ENCODE results near the gene POM121L2. TPM values are rescaled to one million over a fixed set of nuclear protein-coding genes. Genes with fewer than 3 reads are reported as not detected.

POM121L2 gene
- total and polyA plus RNA-seq, 2 of the 13 experiments (the other 11 are each of a cell fraction or from before 2014, with no cell fraction given) = not detected

DNA sequence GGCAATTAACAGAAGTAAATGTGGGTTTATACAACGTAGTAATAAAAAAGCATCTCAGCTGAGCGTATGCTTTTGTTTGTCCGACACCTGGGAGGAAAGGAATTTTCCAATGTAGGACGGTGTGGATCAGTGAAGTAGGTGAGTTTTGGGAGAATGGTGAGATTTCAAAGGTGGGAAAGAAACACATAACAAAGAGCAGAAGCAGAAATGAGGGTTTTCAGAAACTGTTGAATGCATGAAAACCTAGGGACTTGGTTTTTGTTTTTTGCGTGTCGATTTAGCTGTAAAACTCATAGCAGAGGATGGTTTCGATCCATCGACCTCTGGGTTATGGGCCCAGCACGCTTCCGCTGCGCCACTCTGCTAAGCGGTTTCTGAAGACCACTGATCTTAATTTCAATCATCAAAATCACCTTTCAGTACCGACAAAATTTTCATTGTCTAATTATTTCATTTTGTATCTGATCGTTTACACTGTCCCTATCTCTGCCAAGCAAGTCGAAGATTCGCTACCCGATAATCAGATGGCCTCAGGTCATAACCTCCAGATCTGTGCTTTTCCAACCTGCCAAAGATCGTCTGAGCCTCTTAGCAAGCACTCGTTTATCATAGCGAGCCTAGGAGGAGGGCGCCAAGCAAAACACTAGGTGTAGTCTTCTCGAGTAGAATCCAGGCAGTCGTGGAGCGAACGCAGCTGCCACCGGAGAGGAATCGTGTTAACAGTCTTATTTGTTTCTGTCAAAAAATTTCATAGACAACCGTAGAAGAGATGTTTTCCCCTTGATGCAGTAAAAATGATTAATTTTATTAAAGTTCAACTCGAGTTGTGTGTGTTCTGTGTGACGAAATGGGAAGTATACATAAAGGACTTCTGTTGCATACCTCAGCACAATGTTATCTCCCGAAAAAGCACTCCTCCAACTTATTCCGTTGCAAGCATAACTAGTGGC, 20.9 kb upstream of the POM121L2 start (continued):
- TF ChIP-seq HOXA7 (CRISPR knock-in tag; IDR thresholded peaks at IDR 0.05) = no peak
- TF ChIP-seq HNRNPH1 (optimal IDR thresholded peaks at IDR 0.05; ENCODE audit: low read depth, low read length) = no peak
- peak in 1 of 2 experiments; percentile 31; a peak in 3 of 4 replicates for TF ChIP-seq NR2F1 (CRISPR knock-in tag; IDR thresholded peaks at IDR 0.05)
- TF ChIP-seq ZZZ3 (CRISPR knock-in tag; IDR thresholded peaks at IDR 0.05; ENCODE audit: borderline replicate concordance) = no peak
- TF ChIP-seq ZNF230 (CRISPR knock-in tag; IDR thresholded peaks at IDR 0.05) = 0 out of 2 replicates have a peak, but pooled peaks have one; percentile 32
- 0 out of 2 replicates have a peak, but pooled peaks have one; percentile 31 for TF ChIP-seq POGZ (CRISPR knock-in tag; IDR thresholded peaks at IDR 0.05)
- no peak for TF ChIP-seq KDM5B (CRISPR knock-in tag; IDR thresholded peaks at IDR 0.05; ENCODE audit: borderline replicate concordance)
- 0 out of 2 replicates have a peak, but pooled peaks have one; percentile 21 for TF ChIP-seq ZNF12 (CRISPR knock-in tag; IDR thresholded peaks at IDR 0.05)
- TF ChIP-seq, protein P1, sequence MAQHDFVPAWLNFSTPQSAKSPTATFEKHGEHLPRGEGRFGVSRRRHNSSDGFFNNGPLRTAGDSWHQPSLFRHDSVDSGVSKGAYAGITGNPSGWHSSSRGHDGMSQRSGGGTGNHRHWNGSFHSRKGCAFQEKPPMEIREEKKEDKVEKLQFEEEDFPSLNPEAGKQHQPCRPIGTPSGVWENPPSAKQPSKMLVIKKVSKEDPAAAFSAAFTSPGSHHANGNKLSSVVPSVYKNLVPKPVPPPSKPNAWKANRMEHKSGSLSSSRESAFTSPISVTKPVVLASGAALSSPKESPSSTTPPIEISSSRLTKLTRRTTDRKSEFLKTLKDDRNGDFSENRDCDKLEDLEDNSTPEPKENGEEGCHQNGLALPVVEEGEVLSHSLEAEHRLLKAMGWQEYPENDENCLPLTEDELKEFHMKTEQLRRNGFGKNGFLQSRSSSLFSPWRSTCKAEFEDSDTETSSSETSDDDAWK (CRISPR knock-in tag; IDR thresholded peaks at IDR 0.05) = no peak
- TF ChIP-seq TBP (CRISPR knock-in tag; IDR thresholded peaks at IDR 0.05) = no peak
- TF ChIP-seq ZNF343 (CRISPR knock-in tag; IDR thresholded peaks at IDR 0.05) = 0 out of 2 replicates have a peak, but pooled peaks have one; percentile 40
- 0 out of 2 replicates have a peak, but pooled peaks have one; percentile 16 for TF ChIP-seq HMG20B (CRISPR knock-in tag; conservative IDR thresholded peaks at IDR 0.05)
- TF ChIP-seq FOXO1 (CRISPR knock-in tag; IDR thresholded peaks at IDR 0.05) = 0 out of 2 replicates have a peak, but pooled peaks have one; percentile 1
- peak; percentile 72; the same call in 1 of the 2 replicates for TF ChIP-seq ZNF605 (CRISPR knock-in tag; IDR thresholded peaks at IDR 0.05)
- TF ChIP-seq SMYD3 (CRISPR knock-in tag; IDR thresholded peaks at IDR 0.05) = no peak
- TF ChIP-seq ETV6 (CRISPR knock-in tag; conservative IDR thresholded peaks at IDR 0.05) = no peak
- TF ChIP-seq ZFP82 (CRISPR knock-in tag; IDR thresholded peaks at IDR 0.05; ENCODE audit: borderline replicate concordance) = no peak
- TF ChIP-seq ZNF431 (CRISPR knock-in tag; IDR thresholded peaks at IDR 0.05; ENCODE audit: borderline replicate concordance, low read depth) = peak; percentile 73; the same call in 1 of the 2 replicates
- no peak for TF ChIP-seq ZNF740 (CRISPR knock-in tag; IDR thresholded peaks at IDR 0.05)
- TF ChIP-seq DMTF1 (CRISPR knock-in tag; IDR thresholded peaks at IDR 0.05) = no peak
- TF ChIP-seq ZNF850 (CRISPR knock-in tag; conservative IDR thresholded peaks at IDR 0.05) = no peak

Measured in HepG2 (cell line).